ENCODE data around the gene PDE8B. TPM values are rescaled to one million over a fixed set of nuclear protein-coding genes. Genes with fewer than 3 reads are reported as not detected.

PDE8B gene
- total RNA-seq, 1 donor from 2014 or later: 7.3 TPM

- no peak for DNase-seq (ENCODE audit: low spot score in 2 of 2)
- FAIRE-seq: no peak
Observed at GRCh38 chr5:77225531-77225930, 15.1 kb downstream of the PDE8B start.

- DNase-seq (ENCODE audit: low spot score in 2 of 2) (no peak), FAIRE-seq (no peak)
Observed at GRCh38 chr5:77229887-77230286, 19.4 kb downstream of the PDE8B start.

GRCh38 chr5:77230727-77231470 lies 20.4 kb downstream of the PDE8B start:
- no peak for FAIRE-seq
- no peak for DNase-seq (ENCODE audit: low spot score in 2 of 2)

GRCh38 chr5:77231471-77232138 lies 21.1 kb downstream of the PDE8B start:
- no peak for DNase-seq (ENCODE audit: low spot score in 2 of 2)
- FAIRE-seq: no peak

- FAIRE-seq: no peak
- peak in 1 of 2 donors; percentile 9 for DNase-seq (ENCODE audit: low spot score in 2 of 2)
Observed at GRCh38 chr5:77232574-77233358, 22.3 kb downstream of the PDE8B start.

- no peak for DNase-seq (ENCODE audit: low spot score in 2 of 2)
- no peak for FAIRE-seq
Observed at GRCh38 chr5:77235846-77236721, 25.6 kb downstream of the PDE8B start.

GRCh38 chr5:77239126-77239741 lies 28.8 kb downstream of the PDE8B start:
- FAIRE-seq: no peak
- no peak for DNase-seq (ENCODE audit: low spot score in 2 of 2)

- no peak for DNase-seq (ENCODE audit: low spot score in 2 of 2)
Observed at GRCh38 chr5:77241444-77241843, 31.0 kb downstream of the PDE8B start.

GRCh38 chr5:77249475-77249874 lies 39.0 kb downstream of the PDE8B start:
- no peak for FAIRE-seq

More at GRCh38 chr5:77241444-77241843, 31.0 kb downstream of the PDE8B start:
- no peak for FAIRE-seq

GRCh38 chr5:77250021-77250420 lies 39.5 kb downstream of the PDE8B start:
- DNase-seq (ENCODE audit: low spot score in 2 of 2) (no peak), FAIRE-seq (no peak)

More at GRCh38 chr5:77249475-77249874, 39.0 kb downstream of the PDE8B start:
- no peak for DNase-seq (ENCODE audit: low spot score in 2 of 2)

GRCh38 chr5:77251921-77252320 lies 41.4 kb downstream of the PDE8B start:
- no peak for DNase-seq (ENCODE audit: low spot score in 2 of 2)
- no peak for FAIRE-seq

GRCh38 chr5:77255617-77256016 lies 45.1 kb downstream of the PDE8B start:
- DNase-seq (ENCODE audit: low spot score in 2 of 2) (no peak), FAIRE-seq (no peak)

- DNase-seq (ENCODE audit: low spot score in 2 of 2) (no peak), FAIRE-seq (no peak)
Observed at GRCh38 chr5:77256406-77256805, 45.9 kb downstream of the PDE8B start.

GRCh38 chr5:77258652-77259051 lies 48.2 kb downstream of the PDE8B start:
- no peak for FAIRE-seq
- no peak for DNase-seq (ENCODE audit: low spot score in 2 of 2)

GRCh38 chr5:77259476-77259875 lies 49.0 kb downstream of the PDE8B start:
- no peak for DNase-seq (ENCODE audit: low spot score in 2 of 2)

GRCh38 chr5:77262697-77263096 lies 52.2 kb downstream of the PDE8B start:
- no peak for FAIRE-seq
- no peak for DNase-seq (ENCODE audit: low spot score in 2 of 2)

More at GRCh38 chr5:77259476-77259875, 49.0 kb downstream of the PDE8B start:
- FAIRE-seq: no peak

GRCh38 chr5:77266291-77266690 lies 55.8 kb downstream of the PDE8B start:
- FAIRE-seq (no peak), DNase-seq (ENCODE audit: low spot score in 2 of 2) (no peak)

- no peak for FAIRE-seq
- no peak for DNase-seq (ENCODE audit: low spot score in 2 of 2)
Observed at GRCh38 chr5:77267496-77267895, 57.0 kb downstream of the PDE8B start.

- DNase-seq (ENCODE audit: low spot score in 2 of 2) (no peak), FAIRE-seq (no peak)
Observed at GRCh38 chr5:77272206-77272605, 61.7 kb downstream of the PDE8B start.

- DNase-seq (ENCODE audit: low spot score in 2 of 2): no peak
- no peak for FAIRE-seq
Observed at GRCh38 chr5:77277759-77278158, 67.3 kb downstream of the PDE8B start.
